ENCODE results near the gene PITX2. TPM values are rescaled to one million over a fixed set of nuclear protein-coding genes. Genes with fewer than 3 reads are reported as not detected.

PITX2 gene
- total and polyA plus RNA-seq, 2 experiments from 2014 or later = 4.3 to 5.6 TPM

DNA sequence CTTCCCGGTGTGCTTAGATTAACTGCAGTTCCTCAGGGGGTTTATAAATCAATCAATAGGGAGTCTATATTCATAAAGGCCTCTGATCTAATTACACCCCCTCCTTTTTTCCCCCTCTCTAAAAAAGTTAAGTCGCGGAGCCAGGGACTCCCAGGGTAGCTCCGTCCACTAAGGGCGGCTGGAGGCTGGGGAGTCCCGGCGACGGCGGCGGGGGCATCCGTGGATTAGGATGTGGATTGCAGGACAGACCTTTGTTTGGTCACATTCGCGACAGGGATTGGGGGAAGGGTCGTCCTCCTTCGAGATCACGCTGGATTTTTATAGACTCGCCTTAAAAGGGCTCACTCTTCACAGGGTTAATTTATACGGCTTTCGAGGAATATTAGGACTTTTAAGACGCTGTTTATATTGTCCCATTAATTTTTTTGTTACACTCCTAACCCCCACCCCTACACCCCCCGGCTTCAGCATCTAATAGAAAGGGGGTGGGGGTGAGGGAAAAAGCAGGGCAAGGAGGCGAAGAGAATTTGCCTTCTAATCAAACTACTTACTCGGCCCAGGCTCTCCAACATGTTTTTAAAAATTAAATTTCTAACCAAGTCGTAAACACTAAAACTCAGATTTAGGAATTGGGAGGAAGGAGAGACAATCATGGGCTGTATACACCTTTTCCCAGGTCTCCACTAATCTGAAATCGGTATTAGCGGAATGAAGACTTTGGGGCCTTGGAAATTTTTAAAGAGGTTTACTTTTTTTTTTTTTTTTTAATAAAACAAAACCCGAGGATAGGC, 8.5 kb downstream of the PITX2 start:
- no peak overlapping the region for H2AFZ ChIP-seq
- DNase-seq = no peak
- no peak overlapping the region for H3K4me2 ChIP-seq (ENCODE audit: unreplicated experiment)
- no peaks in the 10 kb centered on the region for H3K9me2 ChIP-seq (ENCODE audit: insufficient read depth)
- no peaks in the 10 kb centered on the region for H3K4me1 ChIP-seq (ENCODE audit: insufficient read depth)
- H3F3A ChIP-seq (ENCODE audit: insufficient read depth) = no peaks in the 10 kb centered on the region
- WGBS, 2 experiments (ENCODE audit: low coverage in 1 of 2, low lambda C conversion rate in 2 of 2, missing lambda C conversion rate in 2 of 2) = 67 to 69% methylated on average over 27 of the region's 27 CpGs
- H3K9ac ChIP-seq = no peak overlapping the region
- peaks cover 8% of the 10 kb centered on the region; the same call in 1 of the 2 replicates for H3K27me3 ChIP-seq (replicated peaks; ENCODE audit: insufficient read depth)
- no peaks in the 10 kb centered on the region for H3K36me3 ChIP-seq (ENCODE audit: low read depth)
- H3K4me3 ChIP-seq = no peak overlapping the region
- in situ Hi-C loops (cut with MboI) = no loop called here
- no peaks in the 10 kb centered on the region for H4K20me1 ChIP-seq (ENCODE audit: insufficient read depth)
- no peaks in the 10 kb centered on the region for H3K79me2 ChIP-seq (ENCODE audit: insufficient read depth)
- no peak overlapping the region for H3K27ac ChIP-seq
- TF ChIP-seq EZH2 (IDR thresholded peaks at IDR 0.05; ENCODE audit: insufficient read depth, poor library complexity, severe bottlenecking) (no peak), EZH2phosphoT487 (IDR thresholded peaks at IDR 0.05; ENCODE audit: insufficient read depth, low read depth) (no peak)
- no peaks in the 10 kb centered on the region for H3K9me3 ChIP-seq (ENCODE audit: low read depth)

DNA sequence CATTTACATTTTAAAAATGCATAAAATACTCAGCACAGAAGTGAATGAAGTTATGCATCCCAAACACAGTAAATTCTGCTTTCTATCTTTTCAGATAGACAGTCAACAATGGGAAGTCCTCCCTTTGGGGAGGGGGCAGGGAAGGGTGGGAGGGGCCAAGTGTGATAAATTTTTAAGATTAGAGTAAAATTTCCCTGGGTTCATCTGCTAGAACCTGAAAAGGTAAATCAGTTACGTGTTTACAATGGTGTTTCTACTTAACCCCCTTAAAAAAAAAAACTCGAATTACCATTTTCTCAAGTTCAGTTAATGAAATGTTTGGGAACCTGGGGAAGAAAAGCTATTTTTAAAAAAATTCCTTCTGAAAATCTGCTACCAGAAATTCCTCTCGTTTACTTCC, 9.1 kb downstream of the PITX2 start:
- Histone ChIP-seq H3K4me3 (no peak overlapping the region), H3F3A (ENCODE audit: insufficient read depth) (no peaks in the 10 kb centered on the region), H3K79me2 (ENCODE audit: insufficient read depth) (no peaks in the 10 kb centered on the region), H4K20me1 (ENCODE audit: insufficient read depth) (no peaks in the 10 kb centered on the region), H3K27ac (no peak overlapping the region), H3K27me3 (replicated peaks; ENCODE audit: insufficient read depth) (peaks cover 9% of the 10 kb centered on the region; the same call in 1 of the 2 replicates), H3K9ac (no peak overlapping the region), H3K36me3 (ENCODE audit: low read depth) (no peaks in the 10 kb centered on the region), H3K9me3 (ENCODE audit: low read depth) (no peaks in the 10 kb centered on the region), H2AFZ (no peak overlapping the region), H3K4me1 (ENCODE audit: insufficient read depth) (no peaks in the 10 kb centered on the region), H3K9me2 (ENCODE audit: insufficient read depth) (no peaks in the 10 kb centered on the region), H3K4me2 (ENCODE audit: unreplicated experiment) (no peak overlapping the region)
- 84 to 88% methylated on average over 3 of the region's 3 CpGs for WGBS, 2 experiments (ENCODE audit: low coverage in 1 of 2, low lambda C conversion rate in 2 of 2, missing lambda C conversion rate in 2 of 2)
- no peak for DNase-seq
- TF ChIP-seq EZH2 (IDR thresholded peaks at IDR 0.05; ENCODE audit: insufficient read depth, poor library complexity, severe bottlenecking) (no peak), EZH2phosphoT487 (IDR thresholded peaks at IDR 0.05; ENCODE audit: insufficient read depth, low read depth) (no peak)
- in situ Hi-C loops (cut with MboI) = no loop called here

DNA sequence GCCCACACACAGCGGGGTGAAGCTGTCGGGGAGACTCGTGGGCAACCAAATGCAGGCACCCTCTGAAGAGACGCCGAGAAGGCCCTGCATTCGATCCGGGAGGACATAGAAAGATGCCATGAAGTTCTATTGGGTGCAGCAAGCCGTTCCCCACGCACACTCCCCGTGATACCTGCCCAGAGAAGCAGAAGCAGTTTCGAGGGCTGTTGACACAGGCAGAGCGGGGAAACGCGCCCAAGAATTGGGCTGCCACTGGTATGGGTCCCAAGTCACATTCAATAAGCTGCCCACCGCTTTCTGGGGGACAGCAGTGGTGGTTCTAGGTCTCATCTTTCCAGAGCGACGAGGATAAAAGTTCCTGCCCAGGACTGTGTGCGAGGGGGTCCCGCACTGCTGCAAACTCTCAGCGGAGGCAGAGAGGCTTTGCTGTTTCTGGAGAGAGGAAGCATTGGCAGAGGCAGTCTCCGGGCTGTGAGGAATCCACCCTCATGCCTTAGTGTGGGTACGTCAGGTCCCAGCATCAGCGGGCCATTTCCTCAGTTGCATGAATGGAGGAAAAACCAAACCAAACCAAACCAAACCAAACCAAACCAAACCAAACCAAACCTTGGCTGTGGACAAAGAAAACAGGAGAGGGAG, 10.1 kb downstream of the PITX2 start:
- Histone ChIP-seq H3K9me3 (ENCODE audit: low read depth) (no peaks in the 10 kb centered on the region), H3K27me3 (replicated peaks; ENCODE audit: insufficient read depth) (peaks cover 12% of the 10 kb centered on the region; the same call in 1 of the 2 replicates), H3K4me3 (no peak overlapping the region), H3F3A (ENCODE audit: insufficient read depth) (no peaks in the 10 kb centered on the region), H3K9ac (no peak overlapping the region), H3K9me2 (ENCODE audit: insufficient read depth) (no peaks in the 10 kb centered on the region), H3K36me3 (ENCODE audit: low read depth) (no peaks in the 10 kb centered on the region), H3K79me2 (ENCODE audit: insufficient read depth) (no peaks in the 10 kb centered on the region), H2AFZ (no peak overlapping the region), H3K4me2 (ENCODE audit: unreplicated experiment) (no peak overlapping the region), H3K27ac (no peak overlapping the region), H3K4me1 (ENCODE audit: insufficient read depth) (no peaks in the 10 kb centered on the region), H4K20me1 (ENCODE audit: insufficient read depth) (no peaks in the 10 kb centered on the region)
- TF ChIP-seq EZH2phosphoT487 (IDR thresholded peaks at IDR 0.05; ENCODE audit: insufficient read depth, low read depth) = no peak
- TF ChIP-seq EZH2 (IDR thresholded peaks at IDR 0.05; ENCODE audit: insufficient read depth, poor library complexity, severe bottlenecking) = no peak
- 90 to 95% methylated on average over 23 of the region's 23 CpGs for WGBS, 2 experiments (ENCODE audit: low coverage in 1 of 2, low lambda C conversion rate in 2 of 2, missing lambda C conversion rate in 2 of 2)
- DNase-seq = no peak
- in situ Hi-C loops (cut with MboI) = no loop called here

DNA sequence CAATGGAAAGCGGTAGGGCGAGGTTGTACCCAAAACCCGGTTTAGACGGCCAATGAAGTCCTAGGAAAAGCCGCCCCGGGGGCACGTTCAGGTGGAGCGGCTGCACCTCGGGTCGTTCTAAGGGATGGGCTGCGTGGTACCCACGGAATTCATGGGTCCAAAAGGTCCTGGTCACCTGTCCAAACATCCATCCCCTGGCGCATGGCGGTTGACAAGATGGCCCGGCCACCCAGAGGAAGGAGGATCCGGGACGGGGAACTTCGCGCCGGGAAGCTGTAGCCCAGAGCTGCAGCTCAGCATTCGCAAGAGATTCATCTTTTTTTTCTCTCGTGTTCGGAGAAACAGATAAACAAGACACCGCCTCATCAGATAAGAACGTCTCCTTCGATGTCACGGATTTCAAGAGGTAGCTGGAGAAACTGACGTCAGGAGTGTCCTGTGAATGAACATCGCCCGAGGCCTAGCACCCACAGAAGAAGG, 10.9 kb downstream of the PITX2 start:
- H3K9ac ChIP-seq = no peak overlapping the region
- in situ Hi-C loops (cut with MboI) = no loop called here
- H3K36me3 ChIP-seq (ENCODE audit: low read depth) = no peaks in the 10 kb centered on the region
- 37 to 39% methylated on average over 29 to 30 of the region's 30 CpGs for WGBS, 2 experiments (ENCODE audit: low coverage in 1 of 2, low lambda C conversion rate in 2 of 2, missing lambda C conversion rate in 2 of 2)
- no peaks in the 10 kb centered on the region for H3K4me1 ChIP-seq (ENCODE audit: insufficient read depth)
- peak overlapping the region; percentile 67 for H3K4me3 ChIP-seq
- H3F3A ChIP-seq (ENCODE audit: insufficient read depth) = no peaks in the 10 kb centered on the region
- H3K27me3 ChIP-seq (replicated peaks; ENCODE audit: insufficient read depth) = peaks cover 12% of the 10 kb centered on the region; the same call in 1 of the 2 replicates
- H3K27ac ChIP-seq = no peak overlapping the region
- peak overlapping the region; percentile 77 for H2AFZ ChIP-seq
- TF ChIP-seq EZH2phosphoT487 (IDR thresholded peaks at IDR 0.05; ENCODE audit: insufficient read depth, low read depth) (no peak), EZH2 (IDR thresholded peaks at IDR 0.05; ENCODE audit: insufficient read depth, poor library complexity, severe bottlenecking) (no peak)
- H3K9me2 ChIP-seq (ENCODE audit: insufficient read depth) = no peaks in the 10 kb centered on the region
- H3K4me2 ChIP-seq (ENCODE audit: unreplicated experiment) = peak overlapping the region; percentile 85
- no peaks in the 10 kb centered on the region for H3K79me2 ChIP-seq (ENCODE audit: insufficient read depth)
- no peak for DNase-seq
- no peaks in the 10 kb centered on the region for H3K9me3 ChIP-seq (ENCODE audit: low read depth)
- no peaks in the 10 kb centered on the region for H4K20me1 ChIP-seq (ENCODE audit: insufficient read depth)
